K562 (cell line): ENCODE data around the gene DCTN5. TPM values are rescaled to one million over a fixed set of nuclear protein-coding genes. Genes with fewer than 3 reads are reported as not detected.

ENCODE experiments used
- ATF3 ChIP-seq, 2 experiments: fragments of 450-650 bp in 1 of 2; sonication (generic) in 1 of 2; formaldehyde crosslinking in 1 of 2; IDR thresholded peaks in 1 of 2; conservative IDR thresholded peaks in 1 of 2; 2 replicates each; pipeline versions ENCODE4 v1.6.1 to v1.8.1; 2016 to 2023; ENCODE audit warnings: mild to moderate bottlenecking in 2 of 2, moderate library complexity in 2 of 2, inconsistent platforms in 1 of 2, missing genetic modification reagents in 1 of 2
- EHMT2 ChIP-seq: fragments of 450-650 bp; IDR thresholded peaks from 2 replicates; pipeline ENCODE4 v1.6.1; 2018; ENCODE audit warnings: antibody characterized with exemption
- MAX ChIP-seq: sonication (generic); formaldehyde crosslinking; IDR thresholded peaks from 2 replicates; pipeline ENCODE4 v1.9.0; 2022; ENCODE audit warnings: mild to moderate bottlenecking, missing genetic modification reagents
- NFRKB ChIP-seq: fragments of 450-650 bp; IDR thresholded peaks from 2 replicates; pipeline ENCODE4 v1.6.1; 2016; ENCODE audit warnings: low read depth
- RBBP5 ChIP-seq: fragments of 200-600 bp; sonication (generic); IDR thresholded peaks from 2 replicates; pipeline ENCODE4 v1.6.1; 2012; ENCODE audit warnings: borderline replicate concordance, mild to moderate bottlenecking, low read length, control low read depth, inconsistent platforms; ENCODE audit not compliant: insufficient read depth, poor library complexity, severe bottlenecking
- SMARCA4 ChIP-seq: fragments of 450-650 bp; IDR thresholded peaks from 2 replicates; pipeline ENCODE4 v1.6.1; 2016
- TAF1 ChIP-seq: IDR thresholded peaks from 2 replicates; pipeline ENCODE4 v1.6.1; 2011; ENCODE audit warnings: mild to moderate bottlenecking, low read length, moderate library complexity; ENCODE audit not compliant: insufficient read depth, control insufficient read depth, severe bottlenecking; ENCODE audit errors: extremely low read depth
- polyA plus RNA-seq, 8 experiments: library from polyadenylated mRNA; depleted of rRNA in 4 of 8; stranded (reverse) in 5 of 8; unstranded in 3 of 8; fragments of >200 nt; fragmentation: Nextera tagmentation in 2 of 8; fragmentation: Illumina TruSeq in 1 of 8; extraction: Ambion mirVana in 2 of 8; extraction: Trizol in 1 of 8; gene quantifications; 2 replicates each; pipeline versions ENCODE4 v1.2.1 to v1.2.3, GENCODE V29; 2011 to 2014; ENCODE audit warnings: inconsistent platforms in 1 of 8, missing spikeins in 1 of 8
- total RNA-seq, 7 experiments: library from RNA; depleted of rRNA in 6 of 7; stranded (reverse); fragments of >200 nt in 6 of 7; fragmentation: Illumina TruSeq in 2 of 7; extraction: Trizol in 2 of 7; gene quantifications; 2 replicates each; pipeline versions ENCODE4 v1.2.1 to v1.2.3, GENCODE V29; 2011 to 2021; ENCODE audit warnings: low replicate concordance in 1 of 7
- TF ChIP-seq, protein P1 (sequence below), 2 experiments: fragments of 450-650 bp in 1 of 2; sonication (generic) in 1 of 2; formaldehyde crosslinking in 1 of 2; IDR thresholded peaks; 2 replicates each; pipeline versions ENCODE4 v1.7.1 to v1.9.0; 2016 to 2022; ENCODE audit warnings: inconsistent platforms in 1 of 2, mild to moderate bottlenecking in 1 of 2, missing genetic modification reagents in 1 of 2
- TF ChIP-seq, protein P2 (sequence below): sonication (generic); formaldehyde crosslinking; IDR thresholded peaks from 2 replicates; pipeline ENCODE4 v1.8.0; 2023; ENCODE audit warnings: mild to moderate bottlenecking, missing genetic modification reagents

DCTN5 gene
- total and polyA plus RNA-seq, 9 of the 15 experiments (the other 6 are each of a cell fraction or from before 2014, with no cell fraction given) = 35.8 to 149 (median 75.9) TPM

DNA sequence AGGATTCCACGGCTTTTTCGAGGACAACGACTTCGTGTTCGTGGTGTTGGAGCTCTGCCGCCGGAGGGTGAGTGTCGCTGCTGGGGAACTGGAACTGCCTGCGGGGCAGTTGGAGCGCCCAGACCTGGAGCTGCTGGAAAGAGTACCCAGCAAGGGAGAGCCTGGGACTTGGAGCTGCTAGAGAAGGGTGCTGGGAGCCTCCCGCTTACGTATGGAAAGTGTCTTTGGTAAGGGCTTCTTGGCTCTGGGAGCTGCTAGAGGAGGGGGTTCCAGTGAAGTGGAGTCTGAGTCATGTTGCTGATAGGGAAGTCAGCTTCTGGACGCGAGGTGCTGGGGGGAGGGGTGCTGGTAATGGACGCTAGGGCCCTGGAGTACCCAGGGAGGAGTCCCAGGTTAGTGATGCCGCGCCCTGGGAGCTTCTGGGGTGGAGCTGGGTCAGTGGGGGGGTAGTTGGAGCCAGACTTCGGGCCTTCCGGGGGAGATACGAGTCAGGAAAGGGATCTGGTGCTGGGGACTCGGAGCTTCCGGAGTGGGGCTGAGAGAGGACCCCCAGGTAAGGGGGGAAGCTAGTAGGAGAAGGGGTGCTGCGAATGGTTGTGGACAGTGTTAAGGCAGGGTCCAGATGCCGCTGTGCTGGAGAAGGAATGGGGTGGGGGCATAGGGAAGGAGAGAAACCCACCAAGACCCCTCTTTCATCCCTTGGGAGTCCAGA, 38.2 kb downstream of the DCTN5 start (continued):
- TF ChIP-seq, protein P1, sequence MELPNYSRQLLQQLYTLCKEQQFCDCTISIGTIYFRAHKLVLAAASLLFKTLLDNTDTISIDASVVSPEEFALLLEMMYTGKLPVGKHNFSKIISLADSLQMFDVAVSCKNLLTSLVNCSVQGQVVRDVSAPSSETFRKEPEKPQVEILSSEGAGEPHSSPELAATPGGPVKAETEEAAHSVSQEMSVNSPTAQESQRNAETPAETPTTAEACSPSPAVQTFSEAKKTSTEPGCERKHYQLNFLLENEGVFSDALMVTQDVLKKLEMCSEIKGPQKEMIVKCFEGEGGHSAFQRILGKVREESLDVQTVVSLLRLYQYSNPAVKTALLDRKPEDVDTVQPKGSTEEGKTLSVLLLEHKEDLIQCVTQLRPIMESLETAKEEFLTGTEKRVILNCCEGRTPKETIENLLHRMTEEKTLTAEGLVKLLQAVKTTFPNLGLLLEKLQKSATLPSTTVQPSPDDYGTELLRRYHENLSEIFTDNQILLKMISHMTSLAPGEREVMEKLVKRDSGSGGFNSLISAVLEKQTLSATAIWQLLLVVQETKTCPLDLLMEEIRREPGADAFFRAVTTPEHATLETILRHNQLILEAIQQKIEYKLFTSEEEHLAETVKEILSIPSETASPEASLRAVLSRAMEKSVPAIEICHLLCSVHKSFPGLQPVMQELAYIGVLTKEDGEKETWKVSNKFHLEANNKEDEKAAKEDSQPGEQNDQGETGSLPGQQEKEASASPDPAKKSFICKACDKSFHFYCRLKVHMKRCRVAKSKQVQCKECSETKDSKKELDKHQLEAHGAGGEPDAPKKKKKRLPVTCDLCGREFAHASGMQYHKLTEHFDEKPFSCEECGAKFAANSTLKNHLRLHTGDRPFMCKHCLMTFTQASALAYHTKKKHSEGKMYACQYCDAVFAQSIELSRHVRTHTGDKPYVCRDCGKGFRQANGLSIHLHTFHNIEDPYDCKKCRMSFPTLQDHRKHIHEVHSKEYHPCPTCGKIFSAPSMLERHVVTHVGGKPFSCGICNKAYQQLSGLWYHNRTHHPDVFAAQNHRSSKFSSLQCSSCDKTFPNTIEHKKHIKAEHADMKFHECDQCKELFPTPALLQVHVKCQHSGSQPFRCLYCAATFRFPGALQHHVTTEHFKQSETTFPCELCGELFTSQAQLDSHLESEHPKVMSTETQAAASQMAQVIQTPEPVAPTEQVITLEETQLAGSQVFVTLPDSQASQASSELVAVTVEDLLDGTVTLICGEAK (IDR thresholded peaks at IDR 0.05) = 0 out of 2 replicates have a peak, but pooled peaks have one; percentile 35
- TF ChIP-seq, protein P1 (CRISPR knock-in tag; IDR thresholded peaks at IDR 0.05) = no peak
- TF ChIP-seq, protein P2, sequence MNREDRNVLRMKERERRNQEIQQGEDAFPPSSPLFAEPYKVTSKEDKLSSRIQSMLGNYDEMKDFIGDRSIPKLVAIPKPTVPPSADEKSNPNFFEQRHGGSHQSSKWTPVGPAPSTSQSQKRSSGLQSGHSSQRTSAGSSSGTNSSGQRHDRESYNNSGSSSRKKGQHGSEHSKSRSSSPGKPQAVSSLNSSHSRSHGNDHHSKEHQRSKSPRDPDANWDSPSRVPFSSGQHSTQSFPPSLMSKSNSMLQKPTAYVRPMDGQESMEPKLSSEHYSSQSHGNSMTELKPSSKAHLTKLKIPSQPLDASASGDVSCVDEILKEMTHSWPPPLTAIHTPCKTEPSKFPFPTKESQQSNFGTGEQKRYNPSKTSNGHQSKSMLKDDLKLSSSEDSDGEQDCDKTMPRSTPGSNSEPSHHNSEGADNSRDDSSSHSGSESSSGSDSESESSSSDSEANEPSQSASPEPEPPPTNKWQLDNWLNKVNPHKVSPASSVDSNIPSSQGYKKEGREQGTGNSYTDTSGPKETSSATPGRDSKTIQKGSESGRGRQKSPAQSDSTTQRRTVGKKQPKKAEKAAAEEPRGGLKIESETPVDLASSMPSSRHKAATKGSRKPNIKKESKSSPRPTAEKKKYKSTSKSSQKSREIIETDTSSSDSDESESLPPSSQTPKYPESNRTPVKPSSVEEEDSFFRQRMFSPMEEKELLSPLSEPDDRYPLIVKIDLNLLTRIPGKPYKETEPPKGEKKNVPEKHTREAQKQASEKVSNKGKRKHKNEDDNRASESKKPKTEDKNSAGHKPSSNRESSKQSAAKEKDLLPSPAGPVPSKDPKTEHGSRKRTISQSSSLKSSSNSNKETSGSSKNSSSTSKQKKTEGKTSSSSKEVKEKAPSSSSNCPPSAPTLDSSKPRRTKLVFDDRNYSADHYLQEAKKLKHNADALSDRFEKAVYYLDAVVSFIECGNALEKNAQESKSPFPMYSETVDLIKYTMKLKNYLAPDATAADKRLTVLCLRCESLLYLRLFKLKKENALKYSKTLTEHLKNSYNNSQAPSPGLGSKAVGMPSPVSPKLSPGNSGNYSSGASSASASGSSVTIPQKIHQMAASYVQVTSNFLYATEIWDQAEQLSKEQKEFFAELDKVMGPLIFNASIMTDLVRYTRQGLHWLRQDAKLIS (CRISPR knock-in tag) = 0 out of 2 replicates have a peak, but pooled peaks have one; percentile 85
- TF ChIP-seq TAF1 (peak; percentile 71), MAX (CRISPR knock-in tag) (0 out of 2 replicates have a peak, but pooled peaks have one; percentile 19), ATF3 (IDR thresholded peaks at IDR 0.05) (peak; percentile 74), ATF3 (CRISPR knock-in tag; conservative IDR thresholded peaks at IDR 0.05) (no peak), RBBP5 (peak; percentile 10), NFRKB (no peak), SMARCA4 (peak; percentile 76), EHMT2 (no peak; the same call in 1 of the 2 replicates)
